HEK293 (cell line): ENCODE results near the gene PRKCE.

Source experiments
- CTCF ChIP-seq: fragments of 450-650 bp; formaldehyde crosslinking; IDR thresholded peaks from 2 replicates; pipeline ENCODE4 v1.5.1; 2016; ENCODE audit warnings: missing biosample characterization, missing genetic modification characterization
- EGR2 ChIP-seq: fragments of 450-650 bp; formaldehyde crosslinking; IDR thresholded peaks from 2 replicates; pipeline ENCODE4 v1.5.1; 2016; ENCODE audit warnings: low read depth, missing biosample characterization, missing genetic modification characterization
- GFI1B ChIP-seq: fragments of 450-650 bp; formaldehyde crosslinking; IDR thresholded peaks from 2 replicates; pipeline ENCODE4 v1.5.1; 2016; ENCODE audit warnings: missing biosample characterization, missing genetic modification characterization
- IKZF3 ChIP-seq: fragments of 450-650 bp; IDR thresholded peaks from 2 replicates; pipeline ENCODE4 v1.5.0; 2018; ENCODE audit warnings: missing biosample characterization, mild to moderate bottlenecking, missing genetic modification characterization, moderate library complexity
- PATZ1 ChIP-seq: fragments of 450-650 bp; formaldehyde crosslinking; IDR thresholded peaks from 2 replicates; pipeline ENCODE4 v1.5.1; 2016; ENCODE audit warnings: missing biosample characterization, missing genetic modification characterization
- REST ChIP-seq: fragments of 450-650 bp; formaldehyde crosslinking; IDR thresholded peaks from 2 replicates; pipeline ENCODE4 v1.5.1; 2016; ENCODE audit warnings: missing biosample characterization, missing genetic modification characterization
- ZBTB10 ChIP-seq: fragments of 450-650 bp; formaldehyde crosslinking; IDR thresholded peaks from 2 replicates; pipeline ENCODE4 v1.5.1; 2016; ENCODE audit warnings: missing biosample characterization, missing genetic modification characterization
- ZBTB17 ChIP-seq: fragments of 450-650 bp; formaldehyde crosslinking; IDR thresholded peaks from 2 replicates; pipeline ENCODE4 v1.5.1; 2016; ENCODE audit warnings: missing biosample characterization, missing genetic modification characterization
- ZNF26 ChIP-seq: fragments of 450-650 bp; formaldehyde crosslinking; IDR thresholded peaks from 2 replicates; pipeline ENCODE4 v1.5.1; 2016; ENCODE audit warnings: missing biosample characterization, missing genetic modification characterization
- ZNF433 ChIP-seq: fragments of 450-650 bp; formaldehyde crosslinking; IDR thresholded peaks from 2 replicates; pipeline ENCODE4 v1.5.1; 2016; ENCODE audit warnings: missing biosample characterization, missing genetic modification characterization, low read depth
- ZNF600 ChIP-seq: fragments of 450-650 bp; formaldehyde crosslinking; IDR thresholded peaks from 2 replicates; pipeline ENCODE4 v1.5.1; 2016; ENCODE audit warnings: missing biosample characterization, missing genetic modification characterization
- ZNF654 ChIP-seq: fragments of 450-650 bp; formaldehyde crosslinking; IDR thresholded peaks from 2 replicates; pipeline ENCODE4 v1.5.1; 2016; ENCODE audit warnings: low read depth, missing biosample characterization, missing genetic modification characterization
- ZNF664 ChIP-seq: fragments of 450-650 bp; formaldehyde crosslinking; IDR thresholded peaks from 2 replicates; pipeline ENCODE4 v1.5.1; 2016; ENCODE audit warnings: missing biosample characterization, missing genetic modification characterization
- ZSCAN5A ChIP-seq: fragments of 450-650 bp; formaldehyde crosslinking; IDR thresholded peaks from 2 replicates; pipeline ENCODE4 v1.5.1; 2016; ENCODE audit warnings: missing biosample characterization, missing genetic modification characterization

GRCh38 chr2:45777996-45778719, 126.7 kb downstream of the PRKCE start:
- TF ChIP-seq CTCF (tag by site-specific recombination) (no peak), ZNF654 (tag by site-specific recombination) (no peak), ZBTB10 (tag by site-specific recombination) (no peak), GFI1B (no peak), EGR2 (no peak), IKZF3 (no peak), ZNF664 (tag by site-specific recombination) (no peak), ZSCAN5A (tag by site-specific recombination) (no peak), REST (tag by site-specific recombination) (no peak), ZNF26 (tag by site-specific recombination) (no peak), PATZ1 (tag by site-specific recombination) (no peak), ZNF433 (tag by site-specific recombination) (no peak), ZNF600 (tag by site-specific recombination) (no peak), ZBTB17 (no peak)
